Measurements from ENCODE around the gene FGD5.

DNA sequence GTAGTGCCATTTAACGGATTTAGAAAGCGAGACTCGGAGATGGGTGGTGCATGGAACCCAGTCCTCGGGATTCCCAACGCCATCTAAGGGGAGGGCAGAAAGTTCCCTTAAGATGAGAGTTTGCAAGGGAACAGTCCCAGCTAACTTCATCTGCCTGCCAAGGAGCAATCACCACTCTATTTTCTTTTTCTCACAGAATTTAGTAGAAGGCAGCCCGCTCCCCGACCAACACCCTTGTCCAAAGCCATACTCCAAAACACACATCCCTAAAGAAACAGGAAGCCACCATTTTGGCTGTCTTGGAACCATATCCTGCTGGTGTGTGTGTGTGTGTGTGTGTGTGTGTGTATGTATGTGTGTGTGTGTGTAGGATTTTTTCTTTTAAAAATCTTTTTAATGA is 7.1 kb upstream of the FGD5 start:
- TF ChIP-seq CTCF (IDR thresholded peaks at IDR 0.05; ENCODE audit: low read length) (no peak), EZH2 (optimal IDR thresholded peaks at IDR 0.05; ENCODE audit: low read depth, low read length) (no peak), EZH2phosphoT487 (IDR thresholded peaks at IDR 0.05; ENCODE audit: low read length) (no peak)
